GM19452 (cell line): ENCODE data around the gene NAV1.
"Not testable (repeated sequence)": the region's sequence is repeated elsewhere in the genome, so short reads cannot be mapped to it uniquely, and the experiment has no call there.

ENCODE experiments used
- ATAC-seq: cut with Tn5 transposase; IDR thresholded peaks from one replicate; pipeline ENCODE4 v1.9.1; 2021; ENCODE audit not compliant: unreplicated experiment

NAV1 gene

DNA sequence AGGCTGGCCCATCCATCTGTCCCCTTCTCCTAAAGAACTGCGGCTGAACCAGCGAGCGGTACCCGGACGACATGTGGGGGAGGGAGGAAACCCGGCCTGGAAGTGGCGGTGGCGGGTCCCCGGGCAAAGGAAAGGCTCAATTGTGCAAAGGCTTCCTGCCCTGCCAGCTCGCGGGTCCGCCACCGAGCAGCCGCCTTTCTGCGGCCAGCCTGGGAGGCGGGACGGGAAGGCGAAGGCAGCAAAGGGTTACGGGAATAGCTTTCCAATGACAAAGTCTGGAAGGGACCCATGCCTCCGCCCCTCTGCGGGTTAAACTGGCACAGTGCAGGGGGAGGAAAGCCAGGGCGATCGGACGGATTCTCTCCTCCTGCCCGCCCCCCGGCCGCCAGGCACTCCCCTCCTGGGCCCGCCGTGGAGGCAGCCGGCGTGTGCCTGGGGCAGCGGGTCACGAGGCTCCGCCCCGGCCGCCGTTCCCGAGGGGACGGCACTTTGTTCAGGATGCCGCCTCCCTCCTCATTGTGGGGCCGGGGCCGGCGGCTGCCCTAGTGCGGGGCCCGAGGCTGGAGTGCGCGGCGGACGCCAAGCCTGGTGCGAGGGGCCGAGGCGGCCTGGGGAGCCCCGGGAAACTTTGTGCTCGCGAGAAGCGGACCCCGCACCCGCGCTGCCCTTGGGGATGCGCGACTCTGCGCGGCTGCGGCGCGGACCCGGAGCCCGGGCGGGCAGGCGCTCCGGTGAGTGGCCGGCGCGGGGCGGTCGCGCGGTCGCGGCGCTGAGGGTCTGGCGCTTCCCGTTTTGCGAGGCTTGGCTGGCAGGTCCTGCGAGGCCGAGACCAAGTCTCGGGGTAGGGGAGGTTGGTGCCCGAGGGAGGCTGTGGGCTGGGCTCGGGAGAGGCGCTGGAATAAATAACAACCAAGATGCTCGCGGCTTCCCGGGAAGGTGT lies at the start of gene NAV1:
TSS of gene NAV1 (plus strand) at position 516 of the 940 bp plus-strand sequence. CDS start 83,758 bp downstream, outside the sequence.
- no peak for ATAC-seq

DNA sequence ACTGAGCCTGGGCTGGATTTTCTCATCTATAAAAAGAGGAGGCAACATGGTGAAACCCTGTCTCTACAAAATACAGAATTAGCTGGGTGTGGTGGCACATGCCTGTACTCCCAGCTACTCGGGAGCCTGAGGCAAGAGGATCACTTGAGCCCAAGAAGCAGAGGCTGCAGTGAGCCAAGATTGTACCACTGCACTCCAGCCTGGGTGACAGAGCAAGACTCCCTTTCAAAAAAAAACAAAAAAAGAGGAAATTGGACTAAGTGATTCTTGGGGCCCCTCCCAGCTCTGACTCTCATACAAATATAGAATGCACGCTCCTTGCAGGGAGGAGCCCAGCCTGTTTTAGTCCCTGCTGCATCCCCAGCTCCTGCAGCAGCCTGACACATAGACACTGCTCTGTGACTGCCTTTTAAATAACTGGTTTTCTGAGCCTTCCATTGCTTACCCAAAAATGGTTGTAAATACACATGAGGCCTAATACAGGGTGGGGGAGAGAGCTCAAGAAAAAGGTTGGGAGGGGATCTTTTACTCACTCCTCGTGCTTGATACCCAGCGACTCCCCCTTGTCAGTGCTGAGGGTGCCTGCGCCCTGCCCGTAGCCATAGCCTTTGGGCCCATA lies 49.2 kb upstream of the NAV1 start:
- no peak for ATAC-seq

GRCh38 chr1:201490708-201491131 lies 48.2 kb upstream of the NAV1 start:
- no peak for ATAC-seq

GRCh38 chr1:201491896-201492511 lies 46.9 kb upstream of the NAV1 start:
- ATAC-seq = no peak

GRCh38 chr1:201493026-201493656 lies 45.8 kb upstream of the NAV1 start:
- ATAC-seq = not testable (repeated sequence)

DNA sequence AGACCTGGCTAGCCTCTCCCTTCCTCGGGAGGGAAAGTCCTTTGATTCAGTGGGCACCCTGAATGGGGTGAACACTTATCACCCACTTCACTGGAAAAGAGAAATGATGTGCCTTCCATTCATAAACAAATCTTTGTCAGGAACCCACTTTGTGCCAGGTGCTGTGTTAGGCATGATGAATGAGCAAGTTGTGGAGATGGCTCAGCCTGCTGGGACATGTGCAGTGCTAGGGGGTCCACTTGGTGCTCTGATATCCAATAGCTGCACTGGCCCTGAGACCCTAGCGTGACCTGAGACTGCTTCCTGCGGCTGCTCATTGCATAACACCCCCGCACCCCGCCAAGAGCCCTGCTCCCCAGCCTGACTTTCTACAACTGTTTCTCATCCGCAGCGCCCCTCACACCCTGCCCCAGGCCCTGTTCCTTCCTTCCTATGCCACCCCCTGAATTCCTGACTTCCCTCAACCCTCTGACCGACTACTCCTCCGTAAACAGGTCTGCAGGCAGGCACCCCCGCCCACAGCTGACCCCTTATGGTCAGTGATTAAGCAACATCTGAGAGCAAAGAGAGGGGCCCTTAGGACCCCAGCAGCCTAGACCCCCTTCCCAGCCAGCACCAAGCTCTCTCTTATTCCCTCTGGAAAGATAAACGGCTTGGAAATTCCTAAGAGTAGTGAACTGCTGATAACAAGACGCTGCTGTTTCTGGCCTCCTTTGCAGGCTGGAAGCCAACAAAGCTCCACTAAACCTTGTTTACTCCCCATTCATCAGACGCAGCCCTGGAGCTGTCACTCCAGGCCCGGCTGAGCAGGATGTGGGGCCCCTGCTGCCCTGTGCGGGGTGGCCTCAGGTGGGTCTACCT lies 44.9 kb upstream of the NAV1 start:
- ATAC-seq = no peak

DNA sequence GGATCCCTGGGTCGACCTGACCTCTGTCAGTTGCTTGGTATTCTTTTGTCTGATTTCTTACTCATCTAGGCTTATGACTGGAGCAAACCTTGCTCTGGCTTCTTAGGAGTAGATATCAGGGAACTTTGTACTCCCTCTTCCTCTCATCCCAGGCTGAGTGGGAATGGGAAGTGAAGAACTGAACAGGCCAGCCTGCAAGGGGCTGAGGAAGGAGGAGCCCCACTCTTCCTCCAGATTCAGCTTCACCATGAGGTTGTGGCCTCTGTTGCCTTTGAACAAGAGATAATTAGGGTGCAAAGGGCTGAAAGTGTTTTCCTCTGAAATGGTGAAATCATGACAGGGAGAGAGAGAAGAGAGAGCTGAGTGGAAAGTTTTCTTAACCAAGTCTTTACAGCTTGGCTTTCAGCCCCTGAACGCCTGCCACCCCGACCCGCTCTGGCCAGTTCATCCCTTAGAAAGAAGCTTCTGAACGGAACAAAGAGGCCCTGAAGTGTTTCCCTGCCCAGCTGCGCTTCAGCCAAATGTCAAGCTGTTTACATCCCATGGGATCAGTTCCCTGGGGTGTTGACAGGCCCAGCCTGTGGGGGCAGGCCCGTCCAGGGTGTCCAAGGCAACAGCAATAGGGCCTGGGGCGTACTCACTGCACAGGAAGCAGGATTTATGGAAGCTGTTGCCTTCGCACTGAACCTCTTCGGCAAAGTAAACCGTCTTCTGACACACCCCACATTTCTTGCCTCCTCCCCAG lies 43.2 kb upstream of the NAV1 start:
- ATAC-seq = no peak

DNA sequence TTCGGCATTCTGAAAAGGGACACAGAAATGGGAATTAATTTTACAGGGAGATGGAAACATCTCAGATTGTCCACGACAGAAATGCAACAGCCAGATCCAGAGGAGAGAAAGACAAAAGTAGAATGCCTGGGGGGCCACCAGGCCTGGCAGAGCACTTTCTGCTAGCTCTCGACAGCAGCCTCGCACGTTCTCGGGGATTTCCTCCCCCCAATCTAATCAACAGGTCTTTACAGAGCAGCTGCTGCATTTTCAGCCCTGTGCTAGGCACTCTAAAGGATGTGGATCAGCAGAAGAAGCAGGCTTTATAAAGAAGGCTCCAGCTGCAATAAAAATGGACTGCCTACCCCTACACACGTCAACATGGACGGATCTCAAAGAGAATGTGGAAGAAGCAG lies 42.6 kb upstream of the NAV1 start:
- ATAC-seq = no peak

DNA sequence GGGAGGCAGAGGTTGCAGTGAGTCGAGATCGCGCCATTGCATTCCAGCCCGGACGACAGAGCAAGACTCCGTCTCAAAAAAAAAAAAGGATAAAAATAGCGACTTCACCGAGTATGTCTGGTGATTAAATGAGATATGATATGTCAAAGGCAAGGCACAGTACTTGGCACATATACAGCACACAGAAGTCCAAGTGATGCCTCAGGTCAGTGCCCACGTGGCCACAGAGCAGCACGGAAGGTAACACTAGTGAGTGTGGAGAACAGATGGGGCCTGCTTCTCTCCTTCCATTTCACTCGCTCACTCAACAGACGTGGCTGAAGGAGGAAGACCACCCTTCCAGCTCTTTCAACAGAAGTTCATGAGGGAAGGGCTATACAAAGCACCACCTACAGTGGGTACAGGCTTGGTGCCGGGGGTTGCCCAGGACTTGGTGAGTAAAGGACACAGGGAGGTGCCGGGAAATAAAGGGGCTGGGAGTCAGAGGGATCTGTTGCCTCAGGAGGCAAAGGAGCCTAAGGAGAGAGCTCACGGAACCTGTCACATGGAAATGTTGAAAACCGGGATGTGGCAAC lies 40.9 kb upstream of the NAV1 start:
- no peak for ATAC-seq

DNA sequence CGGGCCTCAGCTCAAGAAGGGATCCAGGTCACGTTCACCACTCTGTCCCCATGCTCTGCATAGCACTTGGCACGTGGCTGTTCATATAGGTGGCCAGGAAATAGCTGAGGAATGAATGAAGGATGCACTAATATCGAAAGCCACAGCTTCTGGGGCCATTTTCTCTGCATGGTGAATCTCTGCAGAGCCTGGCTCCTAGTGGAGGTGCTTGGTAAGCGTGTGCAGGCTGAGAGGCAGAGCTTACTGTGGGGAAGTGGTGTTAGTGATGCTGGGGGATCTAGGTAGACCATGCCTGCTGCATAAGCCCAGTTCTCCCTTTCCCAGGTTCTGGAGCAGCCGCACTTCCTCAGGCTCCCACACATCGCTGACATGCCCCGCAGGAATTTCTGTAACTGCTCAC lies 40.3 kb upstream of the NAV1 start:
- no peak for ATAC-seq

DNA sequence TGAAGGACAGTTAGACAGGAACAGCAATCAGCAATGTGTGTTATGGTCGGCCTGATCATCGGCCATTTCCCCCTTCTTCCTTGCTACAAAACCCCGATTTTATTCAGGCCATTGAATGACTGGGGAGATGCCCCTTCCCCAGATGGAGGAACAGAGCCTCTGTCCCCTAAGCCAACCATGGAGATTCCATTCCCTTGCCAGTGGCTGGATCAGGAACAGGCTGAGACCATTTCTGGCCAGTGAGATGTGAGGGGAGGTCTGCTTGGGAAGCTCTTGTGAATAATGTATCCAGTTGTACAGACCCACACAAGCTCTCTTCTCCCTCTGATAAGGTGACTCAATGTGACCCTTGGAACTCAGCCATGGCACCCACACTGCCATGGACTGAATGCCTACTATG lies 39.7 kb upstream of the NAV1 start:
- no peak for ATAC-seq

DNA sequence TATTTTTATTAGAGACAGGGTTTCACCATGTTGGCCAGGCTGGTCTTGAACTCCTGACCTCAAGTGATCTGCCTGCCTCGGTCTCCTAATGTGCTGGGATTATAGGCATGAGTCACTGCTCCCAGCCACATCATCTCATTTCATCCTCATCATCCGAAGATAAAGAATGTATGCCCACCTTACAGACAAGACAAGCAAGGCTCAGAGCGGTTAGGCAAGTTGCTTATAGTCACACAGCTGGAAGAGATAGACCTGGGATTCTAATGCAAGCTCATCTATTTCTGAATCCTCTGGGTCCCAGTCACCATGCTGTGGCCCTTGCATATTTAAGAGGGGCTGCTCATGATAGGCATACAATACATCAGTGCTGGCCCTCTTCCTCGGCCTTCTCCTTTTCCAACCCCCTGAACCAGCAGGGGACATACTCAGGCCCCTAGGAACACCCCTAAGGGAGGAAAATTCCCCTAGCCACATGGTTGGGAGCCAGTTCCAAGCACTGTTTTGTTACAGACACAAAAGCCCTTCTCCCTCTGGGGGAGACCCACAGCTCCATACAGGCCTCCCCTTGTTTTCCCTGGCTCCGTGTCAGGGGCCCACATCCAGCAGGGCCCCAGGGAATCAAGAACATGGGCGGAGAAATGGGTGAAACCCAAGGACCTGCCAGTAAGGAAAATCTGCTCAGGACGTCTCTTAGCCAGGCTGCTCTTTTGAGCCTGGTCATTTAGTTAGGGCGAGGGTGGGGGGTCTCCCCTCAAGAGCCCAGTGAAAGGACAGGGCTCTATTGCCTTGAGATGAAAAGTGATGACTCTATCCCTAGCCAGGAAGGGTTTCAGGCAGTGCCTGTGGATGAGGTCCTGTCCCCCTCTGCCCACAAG lies 38.9 kb upstream of the NAV1 start:
- ATAC-seq = no peak

DNA sequence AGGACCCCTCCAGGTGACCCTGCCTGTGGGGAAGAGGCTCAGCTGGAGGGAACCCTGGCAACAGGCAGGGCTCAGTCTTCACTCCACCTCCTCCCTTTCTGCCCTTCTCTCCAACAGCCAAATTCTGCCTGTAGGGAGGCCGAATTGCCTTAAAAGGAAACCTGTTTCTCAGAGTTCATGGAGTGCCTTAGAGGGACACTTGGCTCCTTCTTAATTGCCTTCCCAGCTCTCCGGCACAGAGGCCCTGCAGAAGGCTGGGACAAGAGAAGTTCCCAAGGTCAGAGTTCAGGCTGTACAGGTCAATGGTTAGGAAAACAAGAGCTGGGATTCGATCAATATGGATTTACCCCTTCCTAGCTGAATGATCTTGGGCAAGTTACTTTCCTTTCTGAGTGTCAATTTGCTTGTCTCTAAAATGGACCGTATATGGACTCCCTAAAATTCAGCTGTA lies 38.2 kb upstream of the NAV1 start:
- ATAC-seq = no peak

DNA sequence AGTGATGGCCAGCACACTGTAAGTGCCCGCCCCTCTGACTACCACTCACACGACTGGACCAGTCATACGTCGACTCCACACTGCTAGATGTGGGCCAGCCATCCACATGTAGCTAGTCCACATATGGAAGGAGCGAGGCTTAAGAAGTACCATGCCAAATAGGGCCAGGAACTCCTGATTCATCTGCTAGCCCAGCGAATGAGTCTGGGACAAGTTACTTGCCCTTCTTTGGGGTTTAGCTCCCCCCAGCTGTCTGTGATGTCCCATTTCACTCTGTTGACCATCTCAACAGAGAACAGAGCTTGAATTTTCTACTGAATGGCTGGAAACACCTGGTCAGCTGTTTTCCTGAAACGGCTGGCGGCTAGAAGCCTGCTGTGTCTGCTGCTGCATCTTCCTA lies 37.8 kb upstream of the NAV1 start:
- ATAC-seq = no peak

DNA sequence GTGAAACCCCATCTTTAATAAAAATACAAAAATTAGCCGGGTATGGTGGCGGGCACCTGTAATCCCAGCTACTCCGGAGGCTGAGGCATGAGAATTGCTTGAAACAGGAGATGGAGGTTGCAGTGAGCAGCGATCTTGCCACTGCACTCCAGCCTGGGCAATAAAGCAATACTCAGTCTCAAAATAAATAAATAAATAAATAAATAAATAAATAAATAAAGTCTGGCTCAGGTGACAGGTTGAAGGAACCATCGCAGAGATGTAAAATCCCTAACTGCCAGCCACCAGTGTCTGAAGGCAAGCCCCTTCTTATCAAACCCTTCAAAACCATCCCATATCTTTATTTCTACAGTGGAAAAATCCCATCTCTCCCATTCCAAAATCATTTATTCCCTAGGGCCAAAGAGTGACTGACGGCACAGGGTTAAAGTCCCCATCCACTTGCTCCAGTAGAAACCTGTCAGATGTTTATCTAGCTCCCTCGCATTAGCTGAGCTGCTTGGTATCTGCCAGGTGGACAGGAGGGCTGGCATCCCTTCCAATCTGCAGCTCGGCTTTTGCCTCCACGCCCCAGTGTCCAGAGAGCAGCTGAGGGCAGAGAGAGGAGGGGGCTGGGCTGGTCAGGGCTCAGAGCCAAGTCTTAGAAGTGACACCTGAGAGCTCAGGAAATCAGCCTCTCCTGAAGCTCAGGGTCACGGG lies 37.0 kb upstream of the NAV1 start:
- ATAC-seq = no peak

- ATAC-seq = no peak
Observed at GRCh38 chr1:201502511-201502857, 36.4 kb upstream of the NAV1 start.

GRCh38 chr1:201503397-201504176 lies 35.3 kb upstream of the NAV1 start:
- no peak for ATAC-seq
